Adrenal gland (tissue), 5 donors: ENCODE results near the gene AGAP1.

Experiments
- CTCF ChIP-seq, 6 experiments: fragments of 450-650 bp in 4 of 6; fragments of 200-600 bp in 2 of 6; sonication (generic) in 1 of 6; IDR thresholded peaks; 1 replicate in 5 of 6; 2 replicates in 1 of 6; pipeline versions ENCODE4 v1.5.1 to v1.8.0; 2016 to 2021; ENCODE audit warnings: antibody characterized with exemption in 6 of 6, mild to moderate bottlenecking in 2 of 6, moderate library complexity in 1 of 6
- POLR2A ChIP-seq, 2 donors: fragments of 450-650 bp; IDR thresholded peaks; one replicate each; pipeline ENCODE4 v1.6.1; 2017; ENCODE audit warnings: antibody characterized with exemption in 2 of 2, mild to moderate bottlenecking in 2 of 2, moderate library complexity in 1 of 2
- donor health status: DM: no; HTN: no; CAD: no.

GRCh38 chr2:235535423-235536130, 41.7 kb downstream of the AGAP1 start:
- TF ChIP-seq CTCF (IDR thresholded peaks at IDR 0.05) (no peak), POLR2A (IDR thresholded peaks at IDR 0.05) (no peak)
